ENCODE results near the gene OXT.

The OXT gene

GRCh38 chr20:3115190-3116107 lies 44.0 kb downstream of the OXT start:
- H3K4me3 ChIP-seq (ENCODE audit: low read depth, low read length) = no peak overlapping the region
- H3K9me3 ChIP-seq (ENCODE audit: control insufficient read depth, insufficient read depth, low read depth, low read length) = no peaks in the 10 kb centered on the region
- ChIA-PET POLR2A (interaction anchor here (0.7 kb wide), 1 partner anchor 160 kb away, joined by 4 read pairs; no protein-coding TSS in a partner anchor), CTCF (interaction anchor here (0.6 to 3.1 kb wide), 12 partner anchors 11 to 774 kb away, joined by 3 to 14 read pairs (median 4); no protein-coding TSS in a partner anchor)
- H3K36me3 ChIP-seq (ENCODE audit: control insufficient read depth in 2 of 2, insufficient read depth in 1 of 2, low read length in 2 of 2) = peaks cover 4 to 8% of the 10 kb centered on the region in 2 experiments; a peak in 2 of 3 replicates
- H3K27ac ChIP-seq (ENCODE audit: extremely low read depth, low read depth, low read length) = no peak overlapping the region
- TF ChIP-seq ZNF362 (tag by site-specific recombination; IDR thresholded peaks at IDR 0.05) (peak; percentile 94), ELK4 (IDR thresholded peaks at IDR 0.05; ENCODE audit: borderline replicate concordance, low read depth, low read length) (no peak), SCRT2 (tag by site-specific recombination; IDR thresholded peaks at IDR 0.05) (0 out of 2 replicates have a peak, but pooled peaks have one; percentile 24), ZNF600 (tag by site-specific recombination; IDR thresholded peaks at IDR 0.05) (peak; percentile 65), FEZF1 (tag by site-specific recombination; IDR thresholded peaks at IDR 0.05) (peak; percentile 31; the same call in 1 of the 2 replicates), REST (tag by site-specific recombination; IDR thresholded peaks at IDR 0.05) (0 out of 2 replicates have a peak, but pooled peaks have one; percentile 33), ZBTB21 (tag by site-specific recombination; IDR thresholded peaks at IDR 0.05) (no peak), ZBTB17 (tag by site-specific recombination; IDR thresholded peaks at IDR 0.05) (peak; percentile 32; the same call in 1 of the 2 replicates), ZNF449 (tag by site-specific recombination; IDR thresholded peaks at IDR 0.05) (no peak), IKZF3 (tag by site-specific recombination; IDR thresholded peaks at IDR 0.05) (peak; percentile 72), ZNF146 (tag by site-specific recombination; IDR thresholded peaks at IDR 0.05) (no peak), ZNF202 (tag by site-specific recombination; IDR thresholded peaks at IDR 0.05; ENCODE audit: borderline replicate concordance) (no peak), ZNF426 (tag by site-specific recombination; IDR thresholded peaks at IDR 0.05) (no peak), CTCF (tag by site-specific recombination; IDR thresholded peaks at IDR 0.05) (peak; percentile 71; the same call in 1 of the 2 replicates), ZNF518A (tag by site-specific recombination; conservative IDR thresholded peaks at IDR 0.05; ENCODE audit: low read depth) (no peak), ZNF654 (tag by site-specific recombination; IDR thresholded peaks at IDR 0.05; ENCODE audit: low read depth) (peak; percentile 66), GLIS1 (tag by site-specific recombination; IDR thresholded peaks at IDR 0.05) (no peak), ZNF341 (tag by site-specific recombination; IDR thresholded peaks at IDR 0.05; ENCODE audit: low read depth) (peak; percentile 48), ZNF560 (tag by site-specific recombination; IDR thresholded peaks at IDR 0.05; ENCODE audit: borderline replicate concordance) (no peak), ZIC2 (tag by site-specific recombination; IDR thresholded peaks at IDR 0.05) (peak; percentile 41)
- no peaks in the 10 kb centered on the region; the same call in 1 of the 2 replicates for H3K4me1 ChIP-seq (ENCODE audit: control insufficient read depth, insufficient read depth, low read length)
